Activated naive CD4-positive, alpha-beta T cell treated with anti-CD3 and anti-CD28 coated beads, Interleukin-2, amount 50 U/mL, for 24 hours (primary cell): ENCODE measurements around the gene RNU2-1.
A peak's percentile ranks its signal among the peaks of the same experiment; 100 is the strongest.
"Not testable (repeated sequence)": the region's sequence is repeated elsewhere in the genome, so short reads cannot be mapped to it uniquely, and the experiment has no call there.

Experiments used
- H3K27ac Mint-ChIP-seq: one replicate; pipeline ENCODE4 v1.8.0; 2021; ENCODE audit warnings: mild to moderate bottlenecking, mixed read lengths
- H3K27me3 Mint-ChIP-seq: one replicate; pipeline ENCODE4 v1.8.0; 2021; ENCODE audit warnings: mixed read lengths
- H3K36me3 Mint-ChIP-seq: one replicate; pipeline ENCODE4 v1.8.0; 2021; ENCODE audit warnings: mixed read lengths
- H3K4me1 Mint-ChIP-seq: one replicate; pipeline ENCODE4 v1.8.0; 2021; ENCODE audit warnings: mixed read lengths
- H3K4me3 Mint-ChIP-seq: one replicate; pipeline ENCODE4 v1.8.0; 2021; ENCODE audit warnings: mild to moderate bottlenecking, mixed read lengths
- H3K9me3 Mint-ChIP-seq: one replicate; pipeline ENCODE4 v1.8.0; 2021; ENCODE audit warnings: mixed read lengths

The RNU2-1 gene

DNA sequence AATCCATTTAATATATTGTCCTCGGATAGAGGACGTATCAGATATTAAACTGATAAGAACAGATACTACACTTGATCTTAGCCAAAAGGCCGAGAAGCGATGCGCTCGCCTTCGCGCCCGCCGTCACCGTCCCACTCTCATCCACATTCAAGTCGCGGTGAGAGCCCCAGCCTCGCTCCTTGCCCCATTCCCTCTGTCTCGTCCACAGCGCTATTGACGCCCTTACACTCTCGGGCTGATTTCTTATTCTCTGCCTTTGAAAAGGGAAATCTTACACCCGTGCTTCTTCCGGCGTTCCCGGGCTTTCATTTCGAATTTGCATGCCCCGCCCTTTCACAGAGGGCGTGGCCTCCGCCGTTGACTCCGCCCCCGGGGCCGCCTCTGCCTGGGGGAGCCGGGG is at the start of gene RNU2-1:
RNU2-1 (minus strand) TSS at position 101 of the 400 bp plus-strand sequence.
- H3K9me3 Mint-ChIP-seq, H3K4me3 Mint-ChIP-seq, H3K4me1 Mint-ChIP-seq, H3K36me3 Mint-ChIP-seq, H3K27me3 Mint-ChIP-seq: not testable (repeated sequence)
- peak within 1 kb of the TSS; percentile 55 for H3K27ac Mint-ChIP-seq

DNA sequence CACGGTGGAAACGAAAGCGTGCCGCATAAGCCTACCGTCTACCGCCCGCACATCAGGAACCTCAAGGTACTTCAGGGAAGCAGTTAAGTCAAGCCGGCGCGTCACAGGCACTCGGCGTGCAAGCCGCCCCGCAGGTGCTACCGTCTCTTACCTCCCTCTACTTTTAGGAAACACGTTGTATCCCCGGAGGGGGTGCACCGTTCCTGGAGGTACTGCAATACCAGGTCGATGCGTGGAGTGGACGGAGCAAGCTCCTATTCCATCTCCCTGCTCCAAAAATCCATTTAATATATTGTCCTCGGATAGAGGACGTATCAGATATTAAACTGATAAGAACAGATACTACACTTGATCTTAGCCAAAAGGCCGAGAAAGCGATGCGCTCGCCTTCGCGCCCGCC is 39.1 kb upstream of the RNU2-1 start:
- H3K27ac Mint-ChIP-seq, H3K4me1 Mint-ChIP-seq, H3K36me3 Mint-ChIP-seq, H3K4me3 Mint-ChIP-seq, H3K27me3 Mint-ChIP-seq, H3K9me3 Mint-ChIP-seq: not testable (repeated sequence)

DNA sequence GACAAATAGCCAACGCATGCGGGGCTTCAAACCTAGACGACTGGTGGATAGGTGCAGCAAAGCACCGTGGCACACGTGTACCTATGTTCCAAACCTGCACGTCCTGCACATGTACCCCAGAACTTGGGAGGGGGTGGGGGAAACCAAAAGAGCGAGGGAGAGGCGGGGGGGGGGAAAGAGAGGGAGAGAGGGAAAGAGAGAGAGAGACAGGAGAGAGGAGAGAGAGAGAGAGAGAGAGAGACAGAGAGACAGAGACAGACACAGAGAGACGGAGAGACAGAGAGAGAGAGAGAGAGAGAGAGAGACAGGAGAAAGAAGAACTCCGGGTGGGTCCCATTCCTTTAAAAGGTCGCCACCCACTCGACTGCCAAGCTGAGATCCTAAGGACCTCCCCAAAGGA is 38.7 kb upstream of the RNU2-1 start:
- not testable (repeated sequence) for H3K9me3 Mint-ChIP-seq, H3K27me3 Mint-ChIP-seq, H3K4me1 Mint-ChIP-seq, H3K36me3 Mint-ChIP-seq
- H3K27ac Mint-ChIP-seq, result peak overlapping the region; percentile 91
- peak overlapping the region; percentile 57 for H3K4me3 Mint-ChIP-seq

DNA sequence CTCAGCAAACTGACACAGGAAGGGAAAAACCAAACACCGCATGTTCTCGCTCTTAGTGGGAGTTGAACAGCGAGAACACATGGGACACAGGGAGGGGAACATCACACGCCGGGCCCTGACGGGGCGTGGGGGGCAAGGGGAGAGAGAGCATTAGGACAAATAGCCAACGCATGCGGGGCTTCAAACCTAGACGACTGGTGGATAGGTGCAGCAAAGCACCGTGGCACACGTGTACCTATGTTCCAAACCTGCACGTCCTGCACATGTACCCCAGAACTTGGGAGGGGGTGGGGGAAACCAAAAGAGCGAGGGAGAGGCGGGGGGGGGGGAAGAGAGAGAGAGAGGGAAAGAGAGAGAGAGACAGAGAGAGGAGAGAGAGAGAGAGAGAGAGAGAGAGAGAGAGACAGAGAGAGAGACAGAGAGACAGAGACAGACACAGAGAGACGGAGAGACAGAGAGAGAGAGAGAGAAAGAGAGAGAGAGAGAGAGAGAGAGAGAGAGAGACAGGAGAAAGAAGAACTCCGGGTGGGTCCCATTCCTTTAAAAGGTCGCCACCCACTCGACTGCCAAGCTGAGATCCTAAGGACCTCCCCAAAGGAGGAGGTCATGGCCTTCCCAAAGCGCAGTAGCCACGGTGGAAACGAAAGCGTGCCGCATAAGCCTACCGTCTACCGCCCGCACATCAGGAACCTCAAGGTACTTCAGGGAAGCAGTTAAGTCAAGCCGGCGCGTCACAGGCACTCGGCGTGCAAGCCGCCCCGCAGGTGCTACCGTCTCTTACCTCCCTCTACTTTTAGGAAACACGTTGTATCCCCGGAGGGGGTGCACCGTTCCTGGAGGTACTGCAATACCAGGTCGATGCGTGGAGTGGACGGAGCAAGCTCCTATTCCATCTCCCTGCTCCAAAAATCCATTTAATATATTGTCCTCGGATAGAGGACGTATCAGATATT is 37.1 kb upstream of the RNU2-1 start:
- not testable (repeated sequence) for H3K27me3 Mint-ChIP-seq, H3K4me1 Mint-ChIP-seq, H3K9me3 Mint-ChIP-seq, H3K36me3 Mint-ChIP-seq, H3K4me3 Mint-ChIP-seq, H3K27ac Mint-ChIP-seq

DNA sequence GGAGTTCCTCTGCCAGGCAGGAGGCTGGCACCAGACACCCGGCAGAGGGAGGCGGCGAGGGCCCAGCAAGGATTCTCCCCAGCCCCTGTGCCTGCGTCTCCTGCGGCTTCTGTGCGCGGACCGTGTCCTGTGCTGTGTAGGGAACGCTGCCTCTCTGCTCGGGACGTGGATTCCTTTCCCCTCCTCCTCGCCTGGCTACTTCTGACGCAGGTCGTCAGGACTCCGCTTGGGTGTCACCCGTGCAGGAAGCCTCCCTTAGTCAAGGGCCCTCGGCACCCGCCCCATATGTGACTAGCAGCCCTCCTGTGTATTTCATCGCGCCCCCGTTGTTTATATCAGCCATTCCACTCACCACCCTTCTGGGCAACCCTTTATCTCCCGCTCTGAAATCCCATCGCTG is 12.7 kb upstream of the RNU2-1 start:
- not testable (repeated sequence) for H3K27me3 Mint-ChIP-seq, H3K4me1 Mint-ChIP-seq, H3K4me3 Mint-ChIP-seq, H3K36me3 Mint-ChIP-seq, H3K27ac Mint-ChIP-seq, H3K9me3 Mint-ChIP-seq

DNA sequence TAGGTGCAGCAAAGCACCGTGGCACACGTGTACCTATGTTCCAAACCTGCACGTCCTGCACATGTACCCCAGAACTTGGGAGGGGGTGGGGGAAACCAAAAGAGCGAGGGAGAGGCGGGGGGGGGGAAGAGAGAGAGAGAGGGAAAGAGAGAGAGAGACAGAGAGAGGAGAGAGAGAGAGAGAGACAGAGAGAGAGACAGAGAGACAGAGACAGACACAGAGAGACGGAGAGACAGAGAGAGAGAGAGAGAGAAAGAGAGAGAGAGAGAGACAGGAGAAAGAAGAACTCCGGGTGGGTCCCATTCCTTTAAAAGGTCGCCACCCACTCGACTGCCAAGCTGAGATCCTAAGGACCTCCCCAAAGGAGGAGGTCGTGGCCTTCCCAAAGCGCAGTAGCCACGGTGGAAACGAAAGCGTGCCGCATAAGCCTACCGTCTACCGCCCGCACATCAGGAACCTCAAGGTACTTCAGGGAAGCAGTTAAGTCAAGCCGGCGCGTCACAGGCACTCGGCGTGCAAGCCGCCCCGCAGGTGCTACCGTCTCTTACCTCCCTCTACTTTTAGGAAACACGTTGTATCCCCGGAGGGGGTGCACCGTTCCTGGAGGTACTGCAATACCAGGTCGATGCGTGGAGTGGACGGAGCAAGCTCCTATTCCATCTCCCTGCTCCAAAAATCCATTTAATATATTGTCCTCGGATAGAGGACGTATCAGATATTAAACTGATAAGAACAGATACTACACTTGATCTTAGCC is 7.0 kb upstream of the RNU2-1 start:
- H3K9me3 Mint-ChIP-seq, H3K4me3 Mint-ChIP-seq, H3K36me3 Mint-ChIP-seq, H3K27ac Mint-ChIP-seq, H3K4me1 Mint-ChIP-seq, H3K27me3 Mint-ChIP-seq: not testable (repeated sequence)

DNA sequence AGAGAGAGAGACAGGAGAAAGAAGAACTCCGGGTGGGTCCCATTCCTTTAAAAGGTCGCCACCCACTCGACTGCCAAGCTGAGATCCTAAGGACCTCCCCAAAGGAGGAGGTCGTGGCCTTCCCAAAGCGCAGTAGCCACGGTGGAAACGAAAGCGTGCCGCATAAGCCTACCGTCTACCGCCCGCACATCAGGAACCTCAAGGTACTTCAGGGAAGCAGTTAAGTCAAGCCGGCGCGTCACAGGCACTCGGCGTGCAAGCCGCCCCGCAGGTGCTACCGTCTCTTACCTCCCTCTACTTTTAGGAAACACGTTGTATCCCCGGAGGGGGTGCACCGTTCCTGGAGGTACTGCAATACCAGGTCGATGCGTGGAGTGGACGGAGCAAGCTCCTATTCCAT is 5.8 kb upstream of the RNU2-1 start:
- not testable (repeated sequence) for H3K4me3 Mint-ChIP-seq, H3K9me3 Mint-ChIP-seq, H3K27me3 Mint-ChIP-seq, H3K27ac Mint-ChIP-seq, H3K36me3 Mint-ChIP-seq, H3K4me1 Mint-ChIP-seq

DNA sequence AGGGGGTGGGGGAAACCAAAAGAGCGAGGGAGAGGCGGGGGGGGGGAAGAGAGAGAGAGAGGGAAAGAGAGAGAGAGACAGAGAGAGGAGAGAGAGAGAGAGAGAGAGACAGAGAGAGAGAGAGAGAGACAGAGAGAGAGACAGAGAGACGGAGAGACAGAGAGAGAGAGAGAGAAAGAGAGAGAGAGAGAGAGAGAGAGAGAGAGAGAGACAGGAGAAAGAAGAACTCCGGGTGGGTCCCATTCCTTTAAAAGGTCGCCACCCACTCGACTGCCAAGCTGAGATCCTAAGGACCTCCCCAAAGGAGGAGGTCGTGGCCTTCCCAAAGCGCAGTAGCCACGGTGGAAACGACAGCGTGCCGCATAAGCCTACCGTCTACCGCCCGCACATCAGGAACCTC is 514 bp downstream of the RNU2-1 start:
- H3K4me1 Mint-ChIP-seq, H3K4me3 Mint-ChIP-seq, H3K27me3 Mint-ChIP-seq, H3K36me3 Mint-ChIP-seq, H3K9me3 Mint-ChIP-seq: not testable (repeated sequence)
- peak overlapping the region; percentile 55 for H3K27ac Mint-ChIP-seq

DNA sequence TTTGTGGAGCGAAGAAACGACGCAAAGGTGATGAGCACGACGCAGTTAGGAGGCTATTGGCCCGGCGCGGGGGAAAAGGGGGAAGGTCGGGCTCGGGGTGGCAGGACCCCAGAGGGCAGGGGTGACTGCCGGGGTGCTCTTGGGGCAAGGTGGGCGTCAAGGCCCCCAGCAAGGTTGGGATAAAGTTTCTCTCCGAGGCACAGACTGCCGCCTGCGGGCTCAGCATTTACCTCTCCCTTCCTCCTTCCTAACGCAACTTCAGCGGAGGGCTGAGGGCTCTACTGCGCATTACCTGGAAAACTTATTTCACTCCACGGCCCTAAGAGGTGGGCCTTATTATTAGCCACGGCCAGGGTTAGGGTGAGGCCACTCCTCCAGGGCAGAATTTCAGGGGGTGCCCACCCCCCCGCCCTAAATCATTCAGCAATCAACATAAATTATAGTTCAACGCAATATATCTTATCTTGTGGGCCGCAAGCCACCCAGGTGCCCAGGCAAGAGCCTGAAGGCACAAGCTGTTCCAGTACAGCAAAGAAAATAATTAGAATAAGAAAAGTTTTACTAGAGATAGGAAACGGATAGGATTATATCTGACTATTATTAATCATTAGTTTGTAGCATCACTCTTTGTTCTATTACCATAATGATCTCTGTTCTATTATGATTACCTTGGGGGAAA is 1.6 kb downstream of the RNU2-1 start:
- H3K27ac Mint-ChIP-seq, H3K4me1 Mint-ChIP-seq, H3K9me3 Mint-ChIP-seq, H3K27me3 Mint-ChIP-seq, H3K36me3 Mint-ChIP-seq: not testable (repeated sequence)
- H3K4me3 Mint-ChIP-seq, result peak overlapping the region; percentile 2

DNA sequence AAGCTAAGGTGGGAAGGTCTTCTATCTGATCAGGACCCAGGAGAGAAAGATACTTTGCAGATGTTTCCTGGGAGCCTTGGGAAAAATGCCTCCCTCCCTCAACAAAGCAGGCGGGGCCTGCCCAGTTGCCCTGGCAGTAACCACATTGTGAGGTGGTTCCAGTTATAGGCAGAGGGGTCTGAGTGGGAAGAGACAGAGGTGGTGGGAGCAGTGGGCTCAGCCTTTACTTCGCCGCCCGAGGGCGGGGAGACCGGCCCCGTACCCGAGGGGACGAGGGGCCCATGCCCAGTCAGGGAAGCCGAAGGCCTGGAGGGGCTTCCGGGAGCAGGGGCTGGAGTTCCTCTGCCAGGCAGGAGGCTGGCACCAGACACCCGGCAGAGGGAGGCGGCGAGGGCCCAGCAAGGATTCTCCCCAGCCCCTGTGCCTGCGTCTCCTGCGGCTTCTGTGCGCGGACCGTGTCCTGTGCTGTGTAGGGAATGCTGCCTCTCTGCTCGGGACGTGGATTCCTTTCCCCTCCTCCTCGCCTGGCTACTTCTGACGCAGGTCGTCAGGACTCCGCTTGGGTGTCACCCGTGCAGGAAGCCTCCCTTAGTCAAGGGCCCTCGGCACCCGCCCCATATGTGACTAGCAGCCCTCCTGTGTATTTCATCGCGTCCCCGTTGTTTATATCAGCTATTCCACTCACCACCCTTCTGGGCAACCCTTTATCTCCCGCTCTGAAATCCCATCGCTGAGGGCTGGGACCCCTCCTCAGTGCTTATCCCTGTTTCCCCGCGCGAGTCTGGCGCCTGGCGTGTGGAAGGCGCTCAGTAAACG is 2.4 kb downstream of the RNU2-1 start:
- H3K27ac Mint-ChIP-seq, H3K27me3 Mint-ChIP-seq, H3K9me3 Mint-ChIP-seq, H3K36me3 Mint-ChIP-seq, H3K4me3 Mint-ChIP-seq, H3K4me1 Mint-ChIP-seq: not testable (repeated sequence)

DNA sequence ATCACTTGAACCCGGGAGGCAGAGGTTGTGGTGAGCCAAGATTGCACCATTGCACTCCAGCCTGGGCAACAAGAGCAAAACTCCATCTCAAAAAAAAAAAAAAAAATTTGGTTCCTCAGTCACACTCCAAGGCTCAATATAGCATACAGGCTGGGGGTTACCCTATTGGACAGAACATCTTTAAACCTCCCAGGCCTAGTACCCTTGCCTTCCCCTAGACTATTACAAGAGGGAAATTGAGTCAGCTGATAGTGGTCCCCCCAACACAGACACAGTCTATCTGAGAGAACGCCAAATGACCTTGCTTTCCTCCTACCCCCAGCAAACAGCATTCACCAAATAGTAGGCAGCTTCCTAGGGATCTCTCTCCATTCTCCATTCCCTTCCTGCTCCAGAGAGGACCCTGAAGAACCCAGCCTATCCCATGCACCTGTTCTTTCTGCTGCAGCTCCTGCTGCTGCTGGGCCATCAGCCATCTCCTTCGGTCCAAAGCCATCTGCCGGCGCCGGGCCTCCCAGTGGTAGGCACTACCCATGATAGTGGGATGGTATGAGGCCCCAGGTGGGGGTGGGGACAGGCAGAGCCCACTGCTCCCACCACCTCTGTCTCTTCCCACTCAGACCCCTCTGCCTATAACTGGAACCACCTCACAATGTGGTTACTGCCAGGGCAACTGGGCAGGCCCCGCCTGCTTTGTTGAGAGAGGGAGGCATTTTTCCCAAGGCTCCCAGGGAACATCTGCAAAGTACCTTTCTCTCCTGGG is 5.6 kb downstream of the RNU2-1 start, which contains the start of gene CCDC200:
CCDC200 (minus strand) TSS at position 604 of the 763 bp plus-strand sequence; CDS start at position 535, 69 bp downstream.
- not testable (repeated sequence) for H3K4me3 Mint-ChIP-seq, H3K27me3 Mint-ChIP-seq, H3K27ac Mint-ChIP-seq, H3K36me3 Mint-ChIP-seq, H3K4me1 Mint-ChIP-seq, H3K9me3 Mint-ChIP-seq

DNA sequence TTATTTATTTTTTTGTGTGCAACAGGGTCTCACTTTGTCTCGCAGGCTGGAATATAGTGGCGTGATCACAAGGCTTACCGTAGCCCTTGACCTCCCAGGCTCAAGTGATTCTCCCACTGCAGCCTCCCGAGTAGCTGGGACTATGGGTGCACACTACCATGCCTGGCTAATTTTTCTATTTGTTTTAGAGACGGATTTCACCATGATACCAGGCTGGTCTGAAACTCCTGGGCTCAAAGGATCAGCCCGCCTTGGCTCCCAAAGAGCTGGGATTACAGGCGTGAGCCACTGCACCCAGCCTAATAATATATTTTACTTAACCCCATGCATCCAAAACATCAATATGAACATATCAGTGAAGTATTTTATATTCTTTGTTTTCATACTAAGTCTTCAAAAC is 7.4 kb downstream of the RNU2-1 start:
- Mint-ChIP-seq H3K27me3 (no peaks in the 10 kb centered on the region), H3K4me1 (no peaks in the 10 kb centered on the region), H3K36me3 (peaks cover 2% of the 10 kb centered on the region), H3K4me3 (no peak overlapping the region), H3K27ac (no peak overlapping the region), H3K9me3 (no peaks in the 10 kb centered on the region)

DNA sequence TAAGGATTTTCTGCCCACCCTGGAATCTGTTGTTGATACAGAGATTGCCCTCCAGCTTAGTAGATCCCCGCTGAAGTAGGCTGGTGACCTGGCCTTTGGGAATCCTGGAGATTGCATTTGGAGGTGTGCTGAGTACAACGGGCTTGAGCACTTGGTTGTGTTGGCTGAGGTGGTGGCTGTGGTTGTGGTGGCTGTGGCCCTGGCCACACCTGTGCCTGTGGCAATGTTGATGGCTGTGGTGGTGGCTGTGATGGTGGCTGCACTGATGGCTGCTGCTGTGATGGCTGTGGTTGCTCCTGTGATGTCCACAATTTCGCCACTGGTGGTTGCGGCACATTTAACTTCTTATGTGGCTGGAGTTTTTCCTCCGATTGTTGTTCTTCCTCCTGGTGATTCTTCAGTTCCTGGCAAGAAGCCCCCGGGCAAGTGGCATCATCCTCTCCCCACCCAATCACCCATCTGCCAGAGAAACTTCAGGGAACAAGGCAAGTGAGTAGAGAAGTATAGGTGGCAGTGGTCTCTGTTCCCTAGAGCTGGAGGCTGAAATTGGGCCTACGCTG is 9.6 kb downstream of the RNU2-1 start:
- H3K36me3 Mint-ChIP-seq, result peaks cover 2% of the 10 kb centered on the region
- no peaks in the 10 kb centered on the region for H3K27me3 Mint-ChIP-seq
- no peak overlapping the region for H3K27ac Mint-ChIP-seq
- H3K4me1 Mint-ChIP-seq, result no peaks in the 10 kb centered on the region
- no peak overlapping the region for H3K4me3 Mint-ChIP-seq
- H3K9me3 Mint-ChIP-seq, result no peaks in the 10 kb centered on the region

DNA sequence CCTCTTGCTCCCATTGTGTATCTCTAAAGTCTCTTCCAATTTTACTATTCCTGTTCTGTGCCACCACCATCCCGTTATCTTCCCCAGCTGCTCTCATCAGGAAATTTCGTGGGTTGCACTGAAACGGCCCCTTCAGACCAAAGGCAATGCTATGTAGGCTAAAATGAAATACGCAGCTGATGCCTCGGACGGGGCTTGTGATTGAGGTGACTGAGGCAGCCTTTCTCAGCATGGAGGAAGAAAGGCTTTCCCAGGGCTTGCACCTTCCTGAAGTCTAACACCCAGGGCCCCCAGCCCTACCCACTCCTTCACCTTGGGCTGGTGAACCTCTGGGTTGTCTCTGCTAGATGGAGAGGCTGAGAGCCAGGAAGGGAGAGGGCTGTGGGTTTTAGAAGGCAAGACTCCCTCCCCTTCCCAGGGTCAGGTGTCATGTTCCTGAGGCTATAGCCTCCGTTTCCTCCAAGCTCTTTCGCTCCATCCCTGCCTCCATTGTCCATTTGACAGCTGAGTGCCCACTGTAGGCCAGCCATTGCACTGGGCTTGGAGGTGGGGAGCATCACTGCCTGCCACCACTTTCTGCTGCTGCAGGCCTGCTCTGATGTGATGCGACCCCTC is 13.2 kb downstream of the RNU2-1 start:
- no peaks in the 10 kb centered on the region for H3K9me3 Mint-ChIP-seq
- no peak overlapping the region for H3K27ac Mint-ChIP-seq
- peaks cover 8% of the 10 kb centered on the region for H3K36me3 Mint-ChIP-seq
- no peaks in the 10 kb centered on the region for H3K27me3 Mint-ChIP-seq
- H3K4me1 Mint-ChIP-seq, result peaks cover 25% of the 10 kb centered on the region
- no peak overlapping the region for H3K4me3 Mint-ChIP-seq
